K562 (cell line): ENCODE data around the gene PLA2G4A.

Experiments
- ARID4B ChIP-seq: sonication (generic); formaldehyde crosslinking; IDR thresholded peaks from 2 replicates; pipeline ENCODE4 v1.8.0; 2022; ENCODE audit warnings: mild to moderate bottlenecking, missing genetic modification reagents
- C11orf30 ChIP-seq: fragments of 450-650 bp; IDR thresholded peaks from 2 replicates; pipeline ENCODE4 v1.6.1; 2016; ENCODE audit warnings: low read depth, mild to moderate bottlenecking
- CREB1 ChIP-seq, 2 experiments: sonication (generic) in 1 of 2; formaldehyde crosslinking in 1 of 2; IDR thresholded peaks; 2 replicates each; pipeline versions ENCODE4 v1.6.1 to v1.8.0; 2012 to 2022; ENCODE audit warnings: inconsistent platforms in 1 of 2, mild to moderate bottlenecking in 1 of 2, missing genetic modification reagents in 1 of 2, moderate library complexity in 1 of 2
- HIVEP1 ChIP-seq: fragments of 250-450 bp; sonication (Bioruptor Pico); IDR thresholded peaks from 2 replicates; pipeline ENCODE4 v1.4.0; 2020; ENCODE audit warnings: mild to moderate bottlenecking
- ID3 ChIP-seq, 2 experiments: fragments of 250-450 bp in 1 of 2; fragments of 450-650 bp in 1 of 2; sonication (Bioruptor Pico) in 1 of 2; IDR thresholded peaks; 2 replicates each; pipeline versions ENCODE4 v1.6.1 to v1.8.0; 2016 to 2021; ENCODE audit warnings: mild to moderate bottlenecking in 2 of 2, moderate library complexity in 2 of 2, missing compliant biosample characterization in 1 of 2, missing genetic modification characterization in 1 of 2
- MLLT1 ChIP-seq, 2 experiments: fragments of 450-650 bp; IDR thresholded peaks; 2 replicates each; pipeline ENCODE4 v1.6.1; 2016
- POLR2A ChIP-seq: fragments of 450-650 bp; conservative IDR thresholded peaks from 2 replicates; pipeline ENCODE4 v1.6.1; 2016
- STAT6 ChIP-seq: sonication (generic); formaldehyde crosslinking; IDR thresholded peaks from 2 replicates; pipeline ENCODE4 v1.8.1; 2023; ENCODE audit warnings: mild to moderate bottlenecking, missing genetic modification reagents

GRCh38 chr1:186873687-186874086 lies 44.9 kb downstream of the PLA2G4A start:
- TF ChIP-seq HIVEP1, result no peak
- no peak for TF ChIP-seq C11orf30
- TF ChIP-seq POLR2A, result no peak
- TF ChIP-seq STAT6, result no peak
- no peak for TF ChIP-seq CREB1 (IDR thresholded peaks at IDR 0.05)
- TF ChIP-seq CREB1 (CRISPR knock-in tag; IDR thresholded peaks at IDR 0.05), result no peak
- no peak for TF ChIP-seq ID3 (CRISPR knock-in tag; IDR thresholded peaks at IDR 0.05)
- no peak for TF ChIP-seq ID3 (tag; IDR thresholded peaks at IDR 0.05)
- no peak for TF ChIP-seq ARID4B (CRISPR knock-in tag)
- no peak for TF ChIP-seq MLLT1 (IDR thresholded peaks at IDR 0.05)
